HepG2 (cell line): ENCODE measurements around the gene ALMS1. TPM values are rescaled to one million over a fixed set of nuclear protein-coding genes. Genes with fewer than 3 reads are reported as not detected.

ENCODE experiments used
- CEBPB ChIP-seq: IDR thresholded peaks from 2 replicates; pipeline ENCODE4 v1.6.1; 2011; ENCODE audit warnings: low read depth, low read length, improper control_type of control experiment, borderline replicate concordance
- ETV6 ChIP-seq: sonication (generic); formaldehyde crosslinking; conservative IDR thresholded peaks from 2 replicates; pipeline ENCODE4 v1.4.0; 2020; ENCODE audit warnings: missing genetic modification reagents
- EZH2 ChIP-seq: conservative IDR thresholded peaks from 2 replicates; pipeline ENCODE4 v1.6.1; 2012; ENCODE audit warnings: mild to moderate bottlenecking, low read depth, low read length, moderate library complexity
- FOXA1 ChIP-seq, 2 experiments: fragments of 450-650 bp in 1 of 2; sonication (generic) in 1 of 2; formaldehyde crosslinking in 1 of 2; IDR thresholded peaks; 2 replicates each; pipeline versions ENCODE4 v1.4.0 to v1.6.1; 2016 to 2020; ENCODE audit warnings: missing genetic modification reagents in 1 of 2
- FOXP1 ChIP-seq, 2 experiments: fragments of 450-650 bp in 1 of 2; IDR thresholded peaks; 2 replicates each; pipeline ENCODE4 v1.6.1; 2017 to 2018; ENCODE audit warnings: antibody characterized with exemption in 1 of 2
- HDAC1 ChIP-seq: sonication (generic); formaldehyde crosslinking; IDR thresholded peaks from 2 replicates; pipeline ENCODE4 v1.5.1; 2020; ENCODE audit warnings: mild to moderate bottlenecking, missing genetic modification reagents
- HMG20B ChIP-seq: conservative IDR thresholded peaks from 2 replicates; pipeline ENCODE4 v1.6.1; 2016; ENCODE audit warnings: missing genetic modification reagents, missing compliant biosample characterization
- MAFK ChIP-seq, 2 experiments: IDR thresholded peaks in 1 of 2; conservative IDR thresholded peaks in 1 of 2; 2 replicates each; pipeline ENCODE4 v1.6.1; 2011; ENCODE audit warnings: improper control_type of control experiment in 2 of 2, low read length in 2 of 2
- MBNL3 ChIP-seq: fragments of 250-450 bp; sonication (Bioruptor Pico); conservative IDR thresholded peaks from 2 replicates; pipeline ENCODE4 v1.8.0; 2022; ENCODE audit warnings: mild to moderate bottlenecking, inconsistent platforms
- RBFOX2 ChIP-seq: fragments of 200-400 bp; formaldehyde crosslinking; IDR thresholded peaks from 2 replicates; pipeline ENCODE4 v1.6.1; 2017; ENCODE audit warnings: low read depth, mild to moderate bottlenecking, low read length
- RORA ChIP-seq: sonication (generic); formaldehyde crosslinking; IDR thresholded peaks from 2 replicates; pipeline ENCODE4 v1.5.0; 2020; ENCODE audit warnings: mild to moderate bottlenecking, missing genetic modification reagents, moderate library complexity
- SRSF4 ChIP-seq: fragments of 200-400 bp; formaldehyde crosslinking; IDR thresholded peaks from one replicate; pipeline ENCODE4 v1.6.1; 2018; ENCODE audit warnings: mild to moderate bottlenecking, low read depth, low read length, moderate library complexity; ENCODE audit not compliant: poor library complexity, severe bottlenecking
- ZBTB20 ChIP-seq: sonication (generic); formaldehyde crosslinking; IDR thresholded peaks from 2 replicates; pipeline ENCODE4 v1.8.1; 2023; ENCODE audit warnings: missing genetic modification reagents, low read depth, mild to moderate bottlenecking, borderline replicate concordance
- ZFY ChIP-seq: sonication (generic); formaldehyde crosslinking; IDR thresholded peaks from 2 replicates; pipeline ENCODE4 v1.4.0; 2020; ENCODE audit warnings: missing genetic modification reagents
- ZNF670 ChIP-seq: sonication (generic); formaldehyde crosslinking; IDR thresholded peaks from 2 replicates; pipeline ENCODE4 v1.8.0; 2022; ENCODE audit warnings: mild to moderate bottlenecking, missing genetic modification reagents, borderline replicate concordance
- ZNF75D ChIP-seq: sonication (generic); formaldehyde crosslinking; IDR thresholded peaks from 2 replicates; pipeline ENCODE4 v1.8.1; 2023; ENCODE audit warnings: missing genetic modification reagents, mild to moderate bottlenecking, borderline replicate concordance
- polyA plus RNA-seq, 8 experiments: library from polyadenylated mRNA; depleted of rRNA in 3 of 8; stranded (reverse) in 7 of 8; unstranded in 1 of 8; fragments of >200 nt; fragmentation: Illumina TruSeq in 4 of 8; extraction: Trizol in 4 of 8; gene quantifications; 2 replicates each; pipeline versions ENCODE4 v1.2.1 to v1.2.3, GENCODE V29; 2011 to 2016; ENCODE audit warnings: low read depth in 4 of 8, missing spikeins in 1 of 8, mixed read lengths in 1 of 8; ENCODE audit not compliant: insufficient read depth in 1 of 8
- total RNA-seq, 5 experiments: library from RNA; depleted of rRNA; stranded (reverse); fragments of >200 nt; fragmentation: Illumina TruSeq; extraction: Trizol; gene quantifications; 2 replicates each; pipeline ENCODE4 v1.2.3, GENCODE V29; 2016; ENCODE audit warnings: low read depth in 1 of 5
- TF ChIP-seq, protein P1 (sequence below): sonication (generic); formaldehyde crosslinking; IDR thresholded peaks from 2 replicates; pipeline ENCODE4 v1.5.0; 2020; ENCODE audit warnings: mild to moderate bottlenecking, missing genetic modification reagents, borderline replicate concordance
- TF ChIP-seq, protein P2 (sequence below): sonication (generic); formaldehyde crosslinking; IDR thresholded peaks from 2 replicates; pipeline ENCODE4 v1.4.0; 2020; ENCODE audit warnings: missing genetic modification reagents, borderline replicate concordance
- TF ChIP-seq, protein P3 (sequence below): sonication (generic); formaldehyde crosslinking; IDR thresholded peaks from 2 replicates; pipeline ENCODE4 v1.4.0; 2020; ENCODE audit warnings: missing genetic modification reagents

Gene ALMS1
- total and polyA plus RNA-seq, 2 of the 13 experiments (the other 11 are each of a cell fraction or from before 2014, with no cell fraction given), result 12.9 to 21.2 TPM

DNA sequence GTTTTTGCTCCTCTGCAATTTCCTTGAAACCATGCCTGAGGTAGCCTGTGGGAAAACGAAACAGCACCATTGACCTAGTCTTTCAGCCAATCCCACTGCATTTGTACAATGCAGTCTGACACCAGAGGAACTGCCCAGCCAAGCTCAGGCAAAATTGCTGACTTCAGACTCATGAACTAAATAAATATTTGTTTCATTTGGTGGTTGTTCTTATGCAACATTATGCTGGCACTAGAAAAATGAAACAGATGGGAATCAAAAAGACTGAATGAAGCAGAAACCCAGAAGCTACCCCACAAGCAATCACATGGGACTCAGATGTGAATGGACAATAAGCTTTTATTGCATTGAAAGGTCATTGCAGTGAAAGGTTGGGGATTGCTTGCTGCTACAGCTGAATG lies 254.9 kb downstream of the ALMS1 start (continued):
- TF ChIP-seq FOXP1 (IDR thresholded peaks at IDR 0.05), result no peak
- TF ChIP-seq FOXP1 (CRISPR knock-in tag; IDR thresholded peaks at IDR 0.05), result 0 out of 2 replicates have a peak, but pooled peaks have one; percentile 7
- TF ChIP-seq ETV6, result no peak
- TF ChIP-seq, protein P1, sequence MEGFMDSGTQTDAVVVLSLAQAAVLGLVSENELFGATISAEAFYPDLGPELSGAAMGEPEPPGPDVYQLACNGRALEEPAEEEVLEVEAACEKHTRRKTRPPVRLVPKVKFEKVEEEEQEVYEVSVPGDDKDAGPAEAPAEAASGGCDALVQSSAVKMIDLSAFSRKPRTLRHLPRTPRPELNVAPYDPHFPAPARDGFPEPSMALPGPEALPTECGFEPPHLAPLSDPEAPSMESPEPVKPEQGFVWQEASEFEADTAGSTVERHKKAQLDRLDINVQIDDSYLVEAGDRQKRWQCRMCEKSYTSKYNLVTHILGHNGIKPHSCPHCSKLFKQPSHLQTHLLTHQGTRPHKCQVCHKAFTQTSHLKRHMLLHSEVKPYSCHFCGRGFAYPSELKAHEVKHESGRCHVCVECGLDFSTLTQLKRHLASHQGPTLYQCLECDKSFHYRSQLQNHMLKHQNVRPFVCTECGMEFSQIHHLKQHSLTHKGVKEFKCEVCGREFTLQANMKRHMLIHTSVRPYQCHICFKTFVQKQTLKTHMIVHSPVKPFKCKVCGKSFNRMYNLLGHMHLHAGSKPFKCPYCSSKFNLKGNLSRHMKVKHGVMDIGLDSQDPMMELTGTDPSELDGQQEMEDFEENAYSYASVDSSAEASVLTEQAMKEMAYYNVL (CRISPR knock-in tag), result no peak
- TF ChIP-seq ZNF75D (CRISPR knock-in tag), result no peak
- peak; percentile 80 to 90 for TF ChIP-seq MAFK (conservative IDR thresholded peaks at IDR 0.05 in 1 of 2, IDR thresholded peaks at IDR 0.05 in 1 of 2; ENCODE audit: low read length in 2 of 2)
- TF ChIP-seq RBFOX2, result no peak
- TF ChIP-seq ZBTB20, result no peak
- peak; percentile 36; the same call in 1 of the 2 replicates for TF ChIP-seq CEBPB
- TF ChIP-seq HDAC1 (CRISPR knock-in tag), result 0 out of 2 replicates have a peak, but pooled peaks have one; percentile 28
- TF ChIP-seq, protein P2, sequence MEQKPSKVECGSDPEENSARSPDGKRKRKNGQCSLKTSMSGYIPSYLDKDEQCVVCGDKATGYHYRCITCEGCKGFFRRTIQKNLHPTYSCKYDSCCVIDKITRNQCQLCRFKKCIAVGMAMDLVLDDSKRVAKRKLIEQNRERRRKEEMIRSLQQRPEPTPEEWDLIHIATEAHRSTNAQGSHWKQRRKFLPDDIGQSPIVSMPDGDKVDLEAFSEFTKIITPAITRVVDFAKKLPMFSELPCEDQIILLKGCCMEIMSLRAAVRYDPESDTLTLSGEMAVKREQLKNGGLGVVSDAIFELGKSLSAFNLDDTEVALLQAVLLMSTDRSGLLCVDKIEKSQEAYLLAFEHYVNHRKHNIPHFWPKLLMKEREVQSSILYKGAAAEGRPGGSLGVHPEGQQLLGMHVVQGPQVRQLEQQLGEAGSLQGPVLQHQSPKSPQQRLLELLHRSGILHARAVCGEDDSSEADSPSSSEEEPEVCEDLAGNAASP, result no peak
- no peak for TF ChIP-seq MBNL3
- TF ChIP-seq, protein P3, sequence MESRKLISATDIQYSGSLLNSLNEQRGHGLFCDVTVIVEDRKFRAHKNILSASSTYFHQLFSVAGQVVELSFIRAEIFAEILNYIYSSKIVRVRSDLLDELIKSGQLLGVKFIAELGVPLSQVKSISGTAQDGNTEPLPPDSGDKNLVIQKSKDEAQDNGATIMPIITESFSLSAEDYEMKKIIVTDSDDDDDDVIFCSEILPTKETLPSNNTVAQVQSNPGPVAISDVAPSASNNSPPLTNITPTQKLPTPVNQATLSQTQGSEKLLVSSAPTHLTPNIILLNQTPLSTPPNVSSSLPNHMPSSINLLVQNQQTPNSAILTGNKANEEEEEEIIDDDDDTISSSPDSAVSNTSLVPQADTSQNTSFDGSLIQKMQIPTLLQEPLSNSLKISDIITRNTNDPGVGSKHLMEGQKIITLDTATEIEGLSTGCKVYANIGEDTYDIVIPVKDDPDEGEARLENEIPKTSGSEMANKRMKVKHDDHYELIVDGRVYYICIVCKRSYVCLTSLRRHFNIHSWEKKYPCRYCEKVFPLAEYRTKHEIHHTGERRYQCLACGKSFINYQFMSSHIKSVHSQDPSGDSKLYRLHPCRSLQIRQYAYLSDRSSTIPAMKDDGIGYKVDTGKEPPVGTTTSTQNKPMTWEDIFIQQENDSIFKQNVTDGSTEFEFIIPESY (CRISPR knock-in tag), result no peak
- no peak for TF ChIP-seq ZFY (CRISPR knock-in tag)
- TF ChIP-seq FOXA1 (IDR thresholded peaks at IDR 0.05), result no peak
- TF ChIP-seq FOXA1 (CRISPR knock-in tag; IDR thresholded peaks at IDR 0.05), result no peak
- no peak for TF ChIP-seq SRSF4
- no peak for TF ChIP-seq RORA (CRISPR knock-in tag)
- TF ChIP-seq HMG20B (CRISPR knock-in tag), result no peak
- no peak for TF ChIP-seq EZH2
- no peak for TF ChIP-seq ZNF670 (CRISPR knock-in tag)
